ENCODE data around the gene GAS2L1.

DNA sequence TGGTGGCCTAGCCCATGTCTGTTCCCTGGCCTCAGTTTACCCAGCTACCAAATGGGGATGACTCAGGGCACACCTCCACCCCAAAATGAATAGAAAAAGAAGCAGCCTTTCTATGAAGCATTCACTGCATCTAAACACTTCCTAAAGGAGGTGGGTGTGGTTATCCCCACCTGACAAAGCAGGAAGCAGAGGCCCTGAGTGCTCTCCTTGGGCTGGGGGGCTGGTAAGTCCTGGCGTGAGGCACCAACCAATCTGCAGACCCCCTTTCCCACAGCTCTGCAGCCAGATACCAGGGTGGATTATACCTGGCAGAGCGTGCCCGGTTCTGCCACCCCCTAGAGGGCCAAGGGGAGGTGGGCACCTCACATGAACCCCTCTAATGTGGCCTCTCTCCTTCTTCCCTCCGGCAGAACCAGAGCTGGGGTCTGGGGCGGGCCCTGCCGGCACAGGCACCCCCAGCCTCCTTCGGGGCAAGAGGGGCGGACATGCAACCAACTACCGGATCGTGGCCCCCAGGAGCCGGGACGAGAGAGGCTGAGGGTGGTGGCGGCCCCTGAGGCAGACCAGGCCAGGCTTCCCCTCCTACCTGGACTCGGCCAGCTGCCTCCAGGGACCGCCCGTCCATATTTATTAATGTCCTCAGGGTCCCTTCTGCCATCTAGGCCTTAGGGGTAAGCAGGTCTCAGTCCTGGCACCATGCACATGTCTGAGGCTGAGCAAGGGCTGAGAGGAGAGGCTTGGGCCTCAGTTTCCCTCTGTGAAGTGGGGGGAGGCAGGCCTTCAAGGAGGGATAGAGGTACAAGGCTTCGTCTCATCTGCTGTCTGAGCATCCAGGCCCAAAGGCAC, 47.8 kb upstream of the GAS2L1 start:
- TF ChIP-seq, protein P1, sequence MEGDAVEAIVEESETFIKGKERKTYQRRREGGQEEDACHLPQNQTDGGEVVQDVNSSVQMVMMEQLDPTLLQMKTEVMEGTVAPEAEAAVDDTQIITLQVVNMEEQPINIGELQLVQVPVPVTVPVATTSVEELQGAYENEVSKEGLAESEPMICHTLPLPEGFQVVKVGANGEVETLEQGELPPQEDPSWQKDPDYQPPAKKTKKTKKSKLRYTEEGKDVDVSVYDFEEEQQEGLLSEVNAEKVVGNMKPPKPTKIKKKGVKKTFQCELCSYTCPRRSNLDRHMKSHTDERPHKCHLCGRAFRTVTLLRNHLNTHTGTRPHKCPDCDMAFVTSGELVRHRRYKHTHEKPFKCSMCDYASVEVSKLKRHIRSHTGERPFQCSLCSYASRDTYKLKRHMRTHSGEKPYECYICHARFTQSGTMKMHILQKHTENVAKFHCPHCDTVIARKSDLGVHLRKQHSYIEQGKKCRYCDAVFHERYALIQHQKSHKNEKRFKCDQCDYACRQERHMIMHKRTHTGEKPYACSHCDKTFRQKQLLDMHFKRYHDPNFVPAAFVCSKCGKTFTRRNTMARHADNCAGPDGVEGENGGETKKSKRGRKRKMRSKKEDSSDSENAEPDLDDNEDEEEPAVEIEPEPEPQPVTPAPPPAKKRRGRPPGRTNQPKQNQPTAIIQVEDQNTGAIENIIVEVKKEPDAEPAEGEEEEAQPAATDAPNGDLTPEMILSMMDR (IDR thresholded peaks at IDR 0.05): no peak
- no peak for TF ChIP-seq POLR2AphosphoS5 (IDR thresholded peaks at IDR 0.05)
